Measurements from ENCODE around the gene GRID1.

- TF ChIP-seq CTCF (IDR thresholded peaks at IDR 0.05) (no peak), ZFX (IDR thresholded peaks at IDR 0.05; ENCODE audit: borderline replicate concordance) (no peak)
Measured at GRCh38 chr10:86373251-86373650, 6.7 kb upstream of the GRID1 start.

All from 22Rv1 (cell line).